Stimulated activated effector memory CD8-positive, alpha-beta T cell treated with anti-CD3 and anti-CD28 coated beads, Interleukin-12 subunit alpha, Interleukin-12 subunit beta, amount 100 ng/mL, for 72 hours (primary cell): ENCODE data around the gene PSMD6.
A peak's percentile ranks its signal among the peaks of the same experiment; 100 is the strongest.

Experiments
- ATAC-seq: fragments of 150-1000 bp; cut with Tn5 transposase; 2 replicates; pipeline ENCODE4 v1.10.0; 2021
- DNase-seq, 2 donors: peaks; one replicate each; pipeline ENCODE4 v3.0.0; 2021 to 2022; ENCODE audit warnings: low spot score in 2 of 2
- H3K27ac Mint-ChIP-seq: one replicate; pipeline ENCODE4 v1.8.0; 2022; ENCODE audit warnings: mild to moderate bottlenecking, mixed read lengths
- H3K36me3 Mint-ChIP-seq: one replicate; pipeline ENCODE4 v1.8.0; 2022; ENCODE audit warnings: mild to moderate bottlenecking, mixed read lengths
- H3K4me1 Mint-ChIP-seq: one replicate; pipeline ENCODE4 v1.8.0; 2022; ENCODE audit warnings: mixed read lengths
- H3K4me3 Mint-ChIP-seq: one replicate; pipeline ENCODE4 v1.8.0; 2022; ENCODE audit warnings: mild to moderate bottlenecking, mixed read lengths
- H3K9me3 Mint-ChIP-seq: one replicate; pipeline ENCODE4 v1.8.0; 2022; ENCODE audit warnings: mixed read lengths

Gene PSMD6

DNA sequence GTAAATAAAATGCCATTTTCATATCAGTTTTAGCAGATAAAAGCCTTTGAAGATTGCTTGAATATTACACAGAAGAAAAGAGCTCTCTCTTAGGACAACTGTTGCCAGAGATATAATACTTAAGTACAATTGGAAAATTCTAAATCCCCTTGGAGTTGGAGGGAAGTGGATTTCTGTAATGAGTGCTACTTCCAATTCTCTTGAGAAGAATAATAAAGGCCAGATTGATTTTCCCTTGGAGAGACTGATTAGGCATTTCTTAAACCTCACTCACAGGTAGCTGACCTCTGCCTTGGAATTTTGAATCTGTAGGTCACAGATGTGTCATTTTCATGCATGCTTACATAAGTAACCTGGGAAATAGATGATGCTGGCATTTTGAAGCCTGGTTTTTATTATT lies 29.8 kb upstream of the PSMD6 start:
- Mint-ChIP-seq H3K9me3 (no peaks in the 10 kb centered on the region), H3K27ac (no peak overlapping the region), H3K36me3 (no peaks in the 10 kb centered on the region), H3K4me1 (peaks cover 17% of the 10 kb centered on the region), H3K4me3 (no peak overlapping the region)
- DNase-seq (no peak), ATAC-seq (no peak)

DNA sequence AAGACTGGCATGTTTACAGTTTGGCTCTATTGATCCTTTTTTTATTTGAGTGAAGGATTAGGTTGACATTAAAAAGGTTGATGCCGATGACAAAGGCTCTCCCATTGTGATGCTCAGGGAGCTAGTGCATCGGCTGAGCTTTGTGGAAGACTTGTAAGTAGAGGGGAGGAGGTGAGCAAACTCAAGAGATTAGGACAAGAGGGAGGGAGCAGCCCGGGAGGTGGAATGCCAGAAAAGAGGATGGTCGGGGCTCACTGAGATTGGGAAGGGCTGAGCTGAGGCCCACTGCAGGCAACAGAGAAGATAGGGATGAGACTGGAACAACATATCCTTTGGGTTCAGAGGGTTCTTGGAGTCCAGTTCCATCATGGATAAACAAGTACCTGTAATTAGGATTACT lies 26.5 kb upstream of the PSMD6 start:
- no peaks in the 10 kb centered on the region for H3K9me3 Mint-ChIP-seq
- ATAC-seq (no peak), DNase-seq (no peak)
- H3K4me1 Mint-ChIP-seq: peaks cover 17% of the 10 kb centered on the region
- H3K27ac Mint-ChIP-seq: no peak overlapping the region
- H3K36me3 Mint-ChIP-seq: no peaks in the 10 kb centered on the region
- H3K4me3 Mint-ChIP-seq: no peak overlapping the region

DNA sequence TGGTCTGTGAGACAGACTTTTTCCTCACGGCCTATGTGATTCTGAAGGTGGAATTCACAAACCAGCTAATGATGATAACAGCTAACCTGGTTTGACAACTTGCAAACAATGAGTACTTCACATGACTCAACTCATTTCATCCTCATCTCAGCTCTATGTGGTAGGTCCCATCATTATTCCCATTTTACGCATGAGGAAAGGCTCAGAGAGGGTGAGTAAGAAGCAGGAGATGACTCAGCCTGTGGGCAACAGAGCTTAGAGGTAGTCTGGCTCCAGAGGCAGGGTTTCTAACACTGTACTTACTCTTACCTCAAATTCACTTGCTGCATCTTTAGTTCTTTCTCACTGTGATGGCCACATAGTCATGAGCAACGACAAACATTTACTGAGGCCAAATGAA lies 25.8 kb upstream of the PSMD6 start:
- Mint-ChIP-seq H3K4me1 (peaks cover 17% of the 10 kb centered on the region), H3K27ac (no peak overlapping the region), H3K36me3 (no peaks in the 10 kb centered on the region), H3K9me3 (no peaks in the 10 kb centered on the region), H3K4me3 (no peak overlapping the region)
- ATAC-seq: peak; percentile 93
- DNase-seq: no peak

DNA sequence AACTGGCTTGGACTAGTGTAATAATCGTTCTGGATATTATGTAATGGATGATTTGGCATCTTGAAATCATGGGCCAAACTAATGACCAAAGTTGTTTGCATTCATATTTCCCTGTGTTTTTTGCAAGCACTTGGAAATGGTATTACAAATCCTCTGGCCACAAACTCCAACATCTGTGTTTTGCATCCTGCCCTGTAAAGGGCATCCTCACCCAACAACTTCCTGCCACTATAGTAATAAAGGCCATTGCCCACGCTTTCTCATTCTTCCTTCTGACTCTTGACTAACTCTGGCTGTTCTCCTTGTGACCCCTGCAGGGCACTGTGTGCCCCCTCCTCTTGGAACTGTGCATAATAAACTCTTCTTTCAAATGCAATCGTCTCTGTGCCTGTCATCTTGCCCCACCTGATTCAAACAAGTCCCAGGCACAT lies 25.4 kb upstream of the PSMD6 start:
- no peaks in the 10 kb centered on the region for H3K9me3 Mint-ChIP-seq
- ATAC-seq: peak; percentile 73

GRCh38 chr3:64047787-64048186 lies 24.5 kb upstream of the PSMD6 start:
- Mint-ChIP-seq H3K27ac (no peak overlapping the region), H3K4me3 (no peak overlapping the region), H3K4me1 (peaks cover 17% of the 10 kb centered on the region), H3K36me3 (no peaks in the 10 kb centered on the region), H3K9me3 (no peaks in the 10 kb centered on the region)
- no peak for DNase-seq
- no peak for ATAC-seq

More for the DNA sequence above, 25.4 kb upstream of the PSMD6 start:
- H3K27ac Mint-ChIP-seq: no peak overlapping the region
- no peak overlapping the region for H3K4me3 Mint-ChIP-seq
- H3K36me3 Mint-ChIP-seq: no peaks in the 10 kb centered on the region
- peaks cover 17% of the 10 kb centered on the region for H3K4me1 Mint-ChIP-seq
- DNase-seq: no peak

DNA sequence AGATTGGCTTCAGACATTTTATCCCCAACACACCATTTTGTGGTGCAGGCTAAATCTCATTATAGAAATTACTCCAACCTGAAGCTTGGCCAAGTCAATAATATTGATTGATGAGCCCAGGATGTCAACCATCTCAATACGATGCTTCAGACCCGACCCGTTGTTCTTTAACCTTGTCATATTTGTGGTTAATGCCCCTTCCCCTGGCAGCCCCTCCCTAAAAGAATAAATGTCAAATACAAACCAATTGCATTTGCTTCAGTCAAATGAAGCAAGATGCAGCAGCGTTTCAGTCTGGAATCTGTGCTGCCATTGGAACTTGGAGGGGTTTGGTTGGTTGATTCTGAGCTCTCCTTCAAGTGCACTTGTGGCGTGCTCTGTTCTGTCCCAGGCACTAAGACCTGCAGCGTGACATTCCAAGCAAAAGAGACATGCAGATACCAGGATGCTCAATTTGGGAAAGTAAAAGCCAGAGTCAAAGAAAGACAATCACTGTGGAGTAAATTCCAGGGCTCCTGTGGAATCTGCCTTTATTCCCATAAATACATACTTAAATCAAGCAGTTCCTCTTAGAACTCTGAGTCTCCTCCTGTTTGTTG lies 23.8 kb upstream of the PSMD6 start:
- Mint-ChIP-seq H3K36me3 (no peaks in the 10 kb centered on the region), H3K9me3 (no peaks in the 10 kb centered on the region), H3K4me3 (no peak overlapping the region), H3K4me1 (peaks cover 17% of the 10 kb centered on the region), H3K27ac (no peak overlapping the region)
- ATAC-seq (no peak), DNase-seq (no peak)

DNA sequence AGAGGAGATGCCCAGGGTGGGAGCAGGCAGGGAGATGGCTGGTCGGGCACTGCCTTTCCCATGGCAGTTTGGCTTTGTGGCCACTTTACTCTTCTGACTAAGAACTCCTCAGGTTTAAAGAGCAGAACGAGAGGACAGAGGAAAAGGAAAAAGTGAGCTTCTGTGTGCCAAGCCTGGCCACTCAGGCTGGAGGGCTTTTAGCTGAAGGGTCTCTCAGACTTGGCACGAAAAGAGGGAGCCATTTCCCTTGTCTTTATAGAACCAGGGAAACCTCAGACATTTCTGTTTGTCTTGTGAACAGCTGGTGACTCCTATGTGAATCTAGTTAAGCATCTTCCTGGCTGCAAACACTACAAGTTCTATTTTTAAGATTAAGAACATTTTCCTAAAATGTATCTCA lies 23.3 kb upstream of the PSMD6 start:
- no peak overlapping the region for H3K27ac Mint-ChIP-seq
- DNase-seq: no peak
- no peak for ATAC-seq
- no peaks in the 10 kb centered on the region for H3K36me3 Mint-ChIP-seq
- H3K4me1 Mint-ChIP-seq: peaks cover 17% of the 10 kb centered on the region
- no peaks in the 10 kb centered on the region for H3K9me3 Mint-ChIP-seq
- H3K4me3 Mint-ChIP-seq: no peak overlapping the region

DNA sequence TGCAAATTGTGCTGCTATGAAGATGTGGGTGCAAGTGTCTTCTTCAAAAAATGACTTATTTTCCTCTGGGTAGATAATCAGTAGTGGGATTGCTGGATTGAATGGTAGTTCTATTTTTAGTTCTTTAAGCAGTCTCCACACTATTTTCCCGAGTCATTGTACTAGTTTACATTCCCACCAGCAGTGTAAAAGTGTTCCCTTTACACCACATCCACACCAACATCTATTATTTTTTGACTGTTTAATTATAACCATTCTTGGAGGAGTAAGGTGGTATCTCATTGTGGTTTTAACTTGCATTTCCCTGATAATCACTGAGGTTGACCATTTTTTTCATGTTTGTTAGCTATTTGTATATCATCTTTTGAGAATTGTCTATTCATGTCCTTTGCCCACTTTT lies 19.7 kb upstream of the PSMD6 start:
- no peaks in the 10 kb centered on the region for H3K36me3 Mint-ChIP-seq
- H3K4me1 Mint-ChIP-seq: no peaks in the 10 kb centered on the region
- no peak overlapping the region for H3K4me3 Mint-ChIP-seq
- DNase-seq: no peak
- H3K9me3 Mint-ChIP-seq: no peaks in the 10 kb centered on the region
- ATAC-seq: no peak
- H3K27ac Mint-ChIP-seq: no peak overlapping the region

GRCh38 chr3:64039981-64040733 lies 16.9 kb upstream of the PSMD6 start:
- Mint-ChIP-seq H3K4me3 (no peak overlapping the region), H3K36me3 (no peaks in the 10 kb centered on the region), H3K9me3 (no peaks in the 10 kb centered on the region), H3K4me1 (no peaks in the 10 kb centered on the region), H3K27ac (no peak overlapping the region)
- ATAC-seq (no peak), DNase-seq (no peak)

GRCh38 chr3:64039332-64039731 lies 16.0 kb upstream of the PSMD6 start:
- Mint-ChIP-seq H3K27ac (no peak overlapping the region), H3K9me3 (peaks cover 2% of the 10 kb centered on the region), H3K4me3 (no peak overlapping the region), H3K4me1 (no peaks in the 10 kb centered on the region), H3K36me3 (no peaks in the 10 kb centered on the region)
- no peak for DNase-seq
- no peak for ATAC-seq

- Mint-ChIP-seq H3K4me1 (no peaks in the 10 kb centered on the region), H3K9me3 (peaks cover 4% of the 10 kb centered on the region), H3K27ac (no peak overlapping the region), H3K4me3 (no peak overlapping the region), H3K36me3 (no peaks in the 10 kb centered on the region)
- ATAC-seq (no peak), DNase-seq (no peak)
These were observed 15.0 kb upstream of the PSMD6 start for GRCh38 chr3:64038253-64038767.

- ATAC-seq (no peak), DNase-seq (no peak)
- no peaks in the 10 kb centered on the region for H3K36me3 Mint-ChIP-seq
- H3K4me3 Mint-ChIP-seq: no peak overlapping the region
- H3K27ac Mint-ChIP-seq: no peak overlapping the region
- peaks cover 4% of the 10 kb centered on the region for H3K9me3 Mint-ChIP-seq
- H3K4me1 Mint-ChIP-seq: no peaks in the 10 kb centered on the region
These were observed 13.8 kb upstream of the PSMD6 start for GRCh38 chr3:64037084-64037483.

GRCh38 chr3:64033069-64033468 lies 9.8 kb upstream of the PSMD6 start:
- H3K36me3 Mint-ChIP-seq: no peaks in the 10 kb centered on the region
- H3K9me3 Mint-ChIP-seq: peaks cover 4% of the 10 kb centered on the region
- no peak overlapping the region for H3K27ac Mint-ChIP-seq
- DNase-seq (no peak), ATAC-seq (no peak)
- no peak overlapping the region for H3K4me3 Mint-ChIP-seq
- peaks cover 6% of the 10 kb centered on the region for H3K4me1 Mint-ChIP-seq

- no peak overlapping the region for H3K4me3 Mint-ChIP-seq
These were observed 8.5 kb upstream of the PSMD6 start for GRCh38 chr3:64031540-64032508.

DNA sequence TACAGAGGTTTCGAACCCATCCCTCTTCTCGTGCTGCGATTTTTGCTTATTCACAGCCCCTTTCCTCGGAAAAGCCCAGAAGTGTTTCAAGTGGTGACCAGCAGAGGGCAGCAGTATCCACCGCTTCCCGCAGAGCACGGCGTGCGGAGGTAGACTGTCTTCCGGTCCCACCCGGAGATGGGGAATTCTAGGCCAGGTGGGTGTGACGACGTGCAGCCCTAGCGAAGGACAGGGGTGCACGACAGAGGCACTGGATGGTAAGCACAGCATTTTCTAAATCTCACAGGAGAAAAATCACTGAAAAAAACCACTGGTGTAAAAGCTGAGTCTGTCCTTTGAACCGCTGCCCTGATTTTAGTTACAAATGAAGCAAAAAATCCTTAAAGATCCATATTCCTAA lies 7.4 kb upstream of the PSMD6 start:
- DNase-seq (peak; percentile 68 to 82), ATAC-seq (peak; percentile 96)
- Mint-ChIP-seq H3K4me3 (peak overlapping the region; percentile 60), H3K9me3 (peaks cover 4% of the 10 kb centered on the region), H3K4me1 (peaks cover 6% of the 10 kb centered on the region), H3K36me3 (no peaks in the 10 kb centered on the region), H3K27ac (peak overlapping the region; percentile 46)

More at GRCh38 chr3:64031540-64032508, 8.5 kb upstream of the PSMD6 start:
- ATAC-seq: no peak
- H3K4me1 Mint-ChIP-seq: peaks cover 6% of the 10 kb centered on the region
- DNase-seq: no peak
- H3K27ac Mint-ChIP-seq: no peak overlapping the region
- H3K9me3 Mint-ChIP-seq: peaks cover 4% of the 10 kb centered on the region
- no peaks in the 10 kb centered on the region for H3K36me3 Mint-ChIP-seq
